GM18909 (cell line): ENCODE results near the gene ANKRD12.
"Not testable (repeated sequence)": the region's sequence is repeated elsewhere in the genome, so short reads cannot be mapped to it uniquely, and the experiment has no call there.

ENCODE experiments used
- ATAC-seq: cut with Tn5 transposase; IDR thresholded peaks from one replicate; pipeline ENCODE4 v1.9.1; 2021; ENCODE audit warnings: mild to moderate bottlenecking; ENCODE audit not compliant: unreplicated experiment, poor library complexity

Gene ANKRD12

DNA sequence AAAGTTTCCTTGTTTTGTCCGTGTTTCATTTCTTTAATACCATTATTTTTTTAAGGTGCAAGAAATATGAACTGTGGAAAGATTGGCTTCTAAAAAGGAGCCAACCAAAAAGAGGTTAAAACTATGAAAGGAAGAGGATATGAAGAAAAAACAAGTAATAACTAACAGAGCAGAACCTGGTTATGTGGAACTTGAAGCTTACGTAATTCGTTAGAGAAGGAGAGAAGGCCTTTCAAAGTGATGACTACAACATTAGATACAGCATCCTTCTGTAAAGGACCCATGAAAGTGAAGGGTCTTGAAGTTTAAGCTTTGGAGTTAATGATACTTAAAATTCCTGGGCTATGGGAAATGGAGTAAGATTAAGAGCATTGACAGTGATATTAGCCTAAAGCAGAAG, 84.5 kb downstream of the ANKRD12 start:
- ATAC-seq = no peak

DNA sequence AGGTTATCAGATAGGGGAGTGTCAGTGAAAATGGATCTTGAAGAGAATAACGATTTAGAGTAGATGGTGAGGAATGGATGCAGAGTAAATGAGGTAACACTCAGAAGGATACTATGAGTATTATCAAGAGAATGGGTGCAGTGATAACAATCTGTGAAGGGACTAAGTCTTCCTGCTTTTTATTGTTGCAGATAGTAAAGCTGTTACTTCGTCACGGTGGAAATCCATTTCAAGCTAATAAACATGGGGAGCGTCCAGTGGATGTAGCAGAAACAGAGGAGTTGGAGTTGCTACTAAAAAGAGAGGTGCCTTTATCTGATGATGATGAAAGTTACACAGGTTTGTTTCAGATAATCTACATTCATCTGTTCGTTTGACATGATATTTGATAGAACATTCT, 85.1 kb downstream of the ANKRD12 start:
- no peak for ATAC-seq

DNA sequence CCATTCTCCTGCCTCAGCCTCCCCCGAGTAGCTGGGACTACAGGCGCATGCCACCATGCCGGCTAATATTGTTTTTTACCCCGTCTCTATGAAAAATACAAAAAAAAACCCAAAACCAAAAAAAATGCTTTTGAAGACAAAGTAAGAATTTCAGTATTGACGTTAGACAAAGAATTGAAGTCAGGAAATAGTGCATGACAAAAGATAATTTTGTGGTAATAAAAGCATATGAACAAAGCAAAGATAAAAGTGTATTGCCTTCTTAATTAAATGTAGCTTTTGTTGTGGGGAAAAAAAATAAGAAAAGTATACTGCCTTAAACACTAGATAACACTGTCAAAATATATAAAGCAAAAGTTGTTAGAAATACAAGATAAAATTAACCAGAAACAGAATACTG, 86.8 kb downstream of the ANKRD12 start:
- no peak for ATAC-seq

DNA sequence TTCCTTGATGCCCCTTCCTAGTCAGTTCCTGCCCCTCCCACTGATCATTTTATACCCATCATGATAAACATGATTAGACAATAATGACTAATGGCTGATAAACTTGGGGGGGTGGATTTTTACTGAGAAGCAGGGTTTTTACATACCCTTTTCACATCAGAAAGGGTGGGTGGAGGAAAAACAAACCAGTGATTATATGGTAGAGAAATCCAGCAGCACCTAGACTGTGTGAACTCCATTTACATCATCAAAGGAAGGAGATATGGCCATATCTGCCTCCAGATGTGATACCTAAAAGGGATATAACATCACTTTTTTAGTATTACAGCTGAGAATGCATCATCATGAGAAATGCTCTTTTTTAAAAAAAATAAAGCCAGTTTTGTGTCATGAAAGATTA, 89.9 kb downstream of the ANKRD12 start:
- no peak for ATAC-seq

DNA sequence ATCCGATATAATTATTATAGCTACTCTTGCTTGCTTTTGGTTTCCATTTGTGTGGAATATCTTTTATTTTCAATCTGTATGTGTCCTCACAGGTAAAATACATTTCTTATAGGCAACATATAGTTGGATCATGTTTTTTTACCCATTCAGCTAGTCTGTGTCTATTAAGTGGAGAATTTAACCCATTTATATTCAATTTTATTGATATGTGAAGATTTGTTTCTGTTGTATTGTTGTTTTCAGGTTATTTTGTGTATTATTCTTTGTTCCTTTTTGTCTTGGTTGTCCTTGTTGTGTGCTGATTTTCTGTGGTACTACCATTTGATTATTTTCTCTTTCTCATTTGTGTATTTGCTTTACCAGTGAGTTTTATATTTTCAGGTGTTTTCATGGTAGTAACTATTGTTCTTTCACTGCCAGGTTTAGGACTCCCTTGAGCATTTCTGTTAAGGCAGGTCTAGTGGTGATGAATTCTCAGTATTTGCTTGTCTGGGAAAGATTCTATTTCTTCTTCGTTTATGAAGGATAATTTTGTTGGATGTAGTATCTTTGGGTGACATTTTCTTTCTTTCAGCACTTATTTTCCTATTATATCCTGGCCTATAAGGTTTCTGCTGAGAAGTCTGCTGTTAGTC, 95.4 kb downstream of the ANKRD12 start:
- ATAC-seq = no peak

DNA sequence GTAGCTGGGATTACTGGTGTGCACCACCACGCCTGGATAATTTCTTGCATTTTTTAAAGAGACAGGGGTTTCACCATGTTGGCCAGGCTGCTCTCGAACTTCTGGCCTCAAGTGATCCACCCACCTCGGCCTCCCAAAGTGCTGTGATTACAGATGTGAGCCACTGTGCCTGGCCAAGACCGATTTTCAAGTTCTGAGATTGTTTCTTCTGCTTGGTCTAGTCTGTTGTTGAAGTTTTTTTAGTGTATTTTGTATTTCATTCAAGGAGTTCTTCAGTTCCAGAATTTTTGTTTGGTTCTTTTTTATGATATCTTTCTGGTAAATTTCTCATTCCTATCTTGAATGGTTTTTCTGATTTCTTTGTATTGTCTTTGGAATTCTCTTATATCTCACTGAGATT, 96.4 kb downstream of the ANKRD12 start:
- no peak for ATAC-seq

DNA sequence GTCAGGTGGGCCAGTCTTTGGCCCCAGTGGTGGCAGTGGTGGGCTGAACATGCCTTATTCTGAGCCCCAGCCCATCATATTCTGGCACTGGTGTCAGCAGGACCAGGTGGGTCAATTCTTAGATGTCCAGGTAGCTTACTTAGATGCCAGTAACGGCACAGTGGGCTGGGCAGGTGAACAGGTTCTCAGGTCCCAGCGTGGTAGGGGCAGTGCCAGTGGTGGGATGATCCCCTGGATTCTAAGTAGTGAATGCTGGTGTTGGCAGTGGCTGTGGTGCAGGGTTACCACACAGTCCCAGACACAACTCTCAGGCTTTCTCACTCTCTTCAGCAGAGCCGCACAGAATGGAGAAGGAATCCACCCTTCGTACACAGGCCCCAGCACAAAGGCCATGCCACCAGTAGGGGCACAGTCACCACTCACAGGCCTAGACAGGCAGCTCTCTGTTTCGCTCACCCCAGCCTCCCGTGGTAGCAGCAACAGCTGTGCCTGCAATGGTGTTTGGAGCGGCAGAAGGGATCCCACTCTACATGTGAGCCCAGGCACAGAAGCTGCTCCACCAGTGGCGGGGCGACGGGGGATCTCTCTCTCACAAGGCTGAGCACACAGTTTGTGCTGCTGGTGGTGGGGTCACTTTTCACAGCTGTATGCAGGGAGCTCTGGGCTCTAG, 97.3 kb downstream of the ANKRD12 start:
- no peak for ATAC-seq

DNA sequence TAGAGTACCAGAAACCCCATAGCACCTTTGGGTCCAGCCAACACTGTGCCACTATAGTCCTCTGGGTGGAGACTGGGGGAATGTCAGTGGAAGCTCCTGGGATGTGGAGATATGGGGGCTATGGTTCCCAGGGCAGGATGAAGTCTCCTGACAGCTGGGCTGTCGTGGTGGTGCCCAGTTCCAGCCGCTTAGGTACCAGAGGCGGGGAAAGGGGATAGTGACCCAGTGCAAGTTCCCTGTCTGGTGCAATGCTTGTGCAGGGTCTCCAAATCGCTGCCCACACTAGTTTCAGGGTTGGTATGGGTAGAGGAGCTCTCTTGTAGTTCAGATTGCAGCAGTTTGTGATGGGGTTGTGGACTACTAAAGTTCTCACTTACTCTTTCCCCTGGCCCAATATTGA, 97.9 kb downstream of the ANKRD12 start:
- ATAC-seq = no peak

DNA sequence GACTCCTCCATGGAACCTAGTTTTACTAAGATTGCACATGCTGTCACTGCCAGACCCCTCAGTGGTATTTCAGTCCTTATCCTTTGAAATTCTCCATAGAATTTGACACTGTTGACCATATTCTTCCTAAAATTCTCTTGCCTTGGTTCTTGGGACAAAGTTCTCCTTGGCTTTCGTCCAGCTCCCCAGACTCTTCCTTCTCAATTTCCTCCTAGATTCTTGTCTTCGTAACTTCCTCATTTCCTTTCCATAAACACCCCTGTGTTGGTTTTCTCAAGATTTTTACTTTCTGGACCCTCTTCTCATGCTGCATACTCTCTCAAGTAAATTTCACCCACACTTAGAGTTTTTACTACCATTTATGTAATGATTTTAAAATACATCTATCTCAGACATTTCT, 101.4 kb downstream of the ANKRD12 start:
- no peak for ATAC-seq

DNA sequence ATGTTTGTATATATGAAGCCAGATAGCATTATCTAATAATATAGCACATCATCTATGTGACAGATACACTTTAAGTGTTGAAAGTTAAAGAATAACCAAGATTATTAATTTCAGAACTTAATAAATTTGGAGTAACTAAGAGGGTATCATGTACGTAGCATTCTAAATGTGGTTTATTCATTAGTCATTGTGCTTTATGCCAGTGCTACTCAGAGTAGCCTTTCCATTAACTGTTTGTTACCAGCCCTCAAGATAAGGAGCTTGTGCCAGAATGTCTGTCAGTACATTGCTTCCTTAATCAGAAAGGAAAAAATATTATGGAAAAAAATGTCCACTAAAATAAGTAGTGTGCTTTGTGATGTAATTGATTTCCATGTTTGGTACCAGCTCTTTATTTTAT, 103.1 kb downstream of the ANKRD12 start:
- no peak for ATAC-seq

DNA sequence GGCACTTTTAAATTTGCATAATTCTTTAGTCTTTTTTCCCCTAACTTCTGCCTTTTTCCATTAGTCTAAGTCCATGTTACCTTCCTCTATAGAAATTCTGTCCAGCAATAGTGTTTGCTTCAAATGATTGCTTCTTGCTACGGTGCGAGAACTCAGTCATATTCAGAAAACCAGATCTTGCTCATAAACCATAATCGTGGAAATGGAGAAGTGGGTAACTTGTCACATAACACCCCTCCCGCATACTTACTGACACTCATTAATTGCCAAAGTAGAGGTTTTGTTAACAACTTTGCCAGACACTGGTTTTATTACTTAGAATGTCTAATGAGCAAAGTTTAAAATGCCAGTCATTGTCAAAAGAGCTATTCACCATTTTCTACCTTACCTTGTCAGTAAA, 103.7 kb downstream of the ANKRD12 start:
- peak; percentile 56 for ATAC-seq

DNA sequence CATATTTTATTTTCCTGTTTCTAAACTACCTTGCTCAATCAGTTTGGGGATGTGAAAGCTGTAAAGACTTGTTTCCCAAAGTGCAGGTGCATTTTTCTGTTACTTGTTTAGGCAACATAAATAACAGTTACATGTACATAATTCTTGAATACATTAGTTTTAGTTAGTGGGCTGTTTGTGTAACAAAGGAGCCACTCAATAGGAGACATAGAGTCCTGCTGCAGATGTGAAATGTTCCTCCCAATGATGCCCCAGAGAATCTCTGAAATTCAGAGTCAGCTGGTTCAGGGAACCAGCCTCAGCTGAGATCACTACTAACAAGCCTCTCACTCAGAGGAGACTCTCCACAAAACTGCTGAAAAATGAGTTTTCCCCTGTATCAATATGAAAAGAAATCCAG, 106.4 kb downstream of the ANKRD12 start:
- ATAC-seq = peak; percentile 47

DNA sequence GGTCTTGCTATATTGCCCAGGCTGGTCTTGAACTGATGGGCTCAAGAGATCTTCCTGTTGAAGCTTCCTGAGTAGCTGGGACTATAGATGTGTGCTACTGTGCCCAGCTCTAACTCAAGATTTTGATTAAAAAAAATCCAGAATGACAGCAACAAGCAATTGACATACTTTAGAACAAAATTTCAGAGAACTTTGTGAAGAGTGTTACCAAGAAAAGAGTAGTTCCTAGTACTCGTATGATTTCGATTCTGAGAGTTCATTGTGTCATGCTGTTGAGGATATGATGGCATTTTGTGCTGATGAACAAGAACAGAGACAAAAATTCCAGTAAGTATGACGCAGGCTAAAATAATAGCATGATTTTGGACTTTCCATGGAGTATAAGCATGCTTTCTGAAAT, 107.8 kb downstream of the ANKRD12 start:
- no peak for ATAC-seq

DNA sequence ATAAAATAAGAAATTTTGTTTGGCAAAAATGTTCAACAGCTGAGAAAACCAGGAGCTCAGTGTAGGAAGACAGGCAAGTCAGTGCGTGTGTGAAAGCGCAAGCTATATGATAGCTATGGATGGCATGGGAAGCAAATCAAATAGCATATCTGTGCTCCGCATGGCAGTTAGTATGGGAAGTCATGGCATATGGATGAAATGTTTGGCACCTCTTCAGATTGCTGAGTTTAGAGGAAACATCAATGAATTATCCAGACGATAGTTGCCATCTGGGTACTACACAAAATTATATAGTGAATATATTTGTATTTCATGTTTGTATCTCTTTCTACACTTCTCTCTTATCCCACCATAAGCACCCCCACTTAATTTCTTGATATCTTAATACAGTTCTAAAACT, 112.1 kb downstream of the ANKRD12 start:
- ATAC-seq = no peak

DNA sequence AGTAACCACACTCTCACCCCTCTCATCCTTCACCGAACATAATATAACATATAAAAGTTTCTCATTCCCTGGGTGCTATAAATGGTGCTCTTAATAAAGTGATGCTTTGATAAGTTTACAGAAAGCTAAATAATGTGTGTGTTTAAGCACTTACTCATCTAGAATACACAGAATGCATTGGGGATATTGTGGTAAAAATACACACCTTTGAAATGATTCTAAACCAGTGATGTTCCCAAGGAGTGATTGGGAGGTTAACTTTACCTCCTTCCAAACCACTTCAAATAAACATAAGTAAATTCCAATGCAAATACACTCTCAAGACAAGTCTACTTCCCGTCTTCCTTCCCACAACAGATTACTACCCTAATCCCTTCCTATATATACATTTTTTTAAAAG, 112.7 kb downstream of the ANKRD12 start:
- no peak for ATAC-seq

DNA sequence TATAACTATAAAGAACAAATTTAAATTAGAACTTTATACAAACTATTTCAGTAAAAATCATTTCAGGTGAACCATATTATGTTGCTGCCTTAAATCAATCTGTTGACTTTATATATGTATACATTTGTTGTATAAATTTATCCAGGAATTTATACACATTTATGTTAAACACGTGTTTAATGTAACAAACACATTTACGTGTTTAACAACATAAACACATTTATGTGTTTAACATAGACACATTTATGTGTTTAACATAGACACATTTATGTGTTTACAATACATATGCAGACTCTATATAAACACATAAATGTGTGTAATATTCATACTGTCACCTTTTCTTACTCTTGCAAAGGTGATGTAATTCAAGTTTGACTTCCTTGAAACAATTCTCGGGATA, 122.6 kb downstream of the ANKRD12 start:
- no peak for ATAC-seq

DNA sequence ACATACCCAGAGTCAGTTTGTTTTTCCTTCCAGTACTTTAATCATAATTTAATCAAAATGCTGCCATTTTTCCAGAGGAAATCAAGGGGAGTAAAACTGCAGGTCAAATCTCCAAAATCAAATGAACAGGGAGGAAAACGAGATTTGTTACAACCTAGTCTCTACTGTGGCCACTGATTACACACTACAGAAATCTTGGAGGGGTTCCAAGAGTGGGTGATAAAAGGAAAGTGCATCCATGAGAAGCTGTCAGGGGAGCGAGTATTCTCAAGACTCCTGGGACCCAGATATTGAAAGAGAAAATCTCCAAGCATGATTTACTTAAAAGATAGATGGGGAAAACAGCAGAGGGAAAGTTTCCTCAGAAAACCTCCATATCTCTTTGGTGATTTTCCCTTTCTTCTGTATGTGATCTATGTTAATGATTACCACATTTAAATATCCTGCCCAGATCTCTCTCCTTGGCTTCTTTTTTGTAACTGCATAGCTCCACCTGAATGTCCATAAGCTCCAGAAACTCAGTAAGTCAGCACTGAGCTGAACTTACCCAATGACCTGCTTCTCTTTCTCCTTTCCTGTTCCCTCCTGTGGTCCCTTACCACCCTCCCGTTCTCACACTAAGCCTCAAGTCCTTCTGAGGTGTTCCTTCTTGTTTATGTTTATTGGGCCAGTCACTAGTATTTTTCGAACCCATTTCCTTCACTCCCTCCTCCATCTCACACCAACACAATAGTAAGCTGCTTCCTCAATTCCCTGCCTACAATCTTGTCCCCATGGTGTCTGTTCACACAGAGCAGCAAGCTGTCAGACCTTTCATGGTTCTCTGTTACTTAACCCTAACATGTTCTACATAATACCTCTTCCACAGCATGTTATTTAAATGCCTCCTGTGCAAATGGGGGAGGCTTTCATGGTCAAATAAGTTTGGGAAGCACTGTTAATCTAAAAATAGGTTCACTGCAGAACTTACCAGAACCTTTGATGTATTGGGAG, 124.1 kb downstream of the ANKRD12 start:
- no peak for ATAC-seq

DNA sequence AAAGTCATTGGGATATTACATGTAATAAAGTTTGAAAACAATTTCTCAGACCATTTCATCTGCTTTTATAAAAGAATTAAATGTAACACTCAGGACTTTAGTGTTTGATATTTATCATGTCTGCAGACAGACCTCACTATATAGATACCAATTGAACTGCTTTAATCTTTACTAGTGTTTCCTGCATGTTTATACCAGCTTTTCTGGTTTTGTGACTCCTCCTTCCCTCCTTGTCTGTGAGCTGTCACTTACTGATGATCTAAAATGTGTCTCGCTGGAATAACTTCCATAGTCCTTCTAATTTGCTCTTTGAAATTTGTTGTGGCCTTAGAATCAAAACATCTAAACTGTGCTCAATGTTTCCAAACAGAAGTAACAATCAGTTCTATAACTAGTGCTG, 126.7 kb downstream of the ANKRD12 start:
- no peak for ATAC-seq

DNA sequence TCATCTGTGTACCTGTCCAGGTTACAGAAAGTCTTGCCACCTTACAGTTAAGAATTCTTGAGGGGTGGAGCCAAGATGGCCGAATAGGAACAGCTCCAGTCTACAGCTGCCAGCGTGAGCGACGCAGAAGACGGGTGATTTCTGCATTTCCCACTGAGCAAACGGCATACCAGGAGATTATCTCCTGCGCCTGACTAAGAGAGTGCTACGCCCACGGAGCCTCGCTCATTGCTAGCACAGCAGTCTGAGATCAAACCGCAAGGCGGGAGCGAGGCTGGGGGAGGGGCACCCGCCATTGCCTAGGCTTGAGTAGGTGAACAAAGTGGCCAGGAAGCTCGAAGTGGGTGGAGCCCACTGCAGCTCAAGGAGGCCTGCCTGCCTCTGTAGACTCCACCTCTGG, 128.2 kb downstream of the ANKRD12 start:
- ATAC-seq = not testable (repeated sequence)

DNA sequence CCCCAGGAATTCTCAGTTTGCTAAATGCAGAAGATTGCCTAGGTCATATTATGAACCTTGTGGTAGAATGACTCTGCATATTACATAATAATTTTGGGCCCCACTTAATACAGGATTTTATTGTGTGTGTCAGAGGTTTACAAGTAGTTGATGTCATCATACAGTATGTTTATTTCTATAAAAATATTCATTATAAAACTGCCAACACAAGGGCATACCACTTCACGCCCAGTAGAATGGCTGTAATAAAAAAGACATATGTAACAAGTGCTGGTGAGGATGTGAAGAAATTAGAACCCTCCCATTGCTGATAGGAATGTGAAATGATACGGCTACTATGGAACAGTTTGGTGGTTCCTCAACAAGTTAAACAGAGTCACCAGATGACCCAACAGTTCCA, 136.6 kb downstream of the ANKRD12 start:
- no peak for ATAC-seq

DNA sequence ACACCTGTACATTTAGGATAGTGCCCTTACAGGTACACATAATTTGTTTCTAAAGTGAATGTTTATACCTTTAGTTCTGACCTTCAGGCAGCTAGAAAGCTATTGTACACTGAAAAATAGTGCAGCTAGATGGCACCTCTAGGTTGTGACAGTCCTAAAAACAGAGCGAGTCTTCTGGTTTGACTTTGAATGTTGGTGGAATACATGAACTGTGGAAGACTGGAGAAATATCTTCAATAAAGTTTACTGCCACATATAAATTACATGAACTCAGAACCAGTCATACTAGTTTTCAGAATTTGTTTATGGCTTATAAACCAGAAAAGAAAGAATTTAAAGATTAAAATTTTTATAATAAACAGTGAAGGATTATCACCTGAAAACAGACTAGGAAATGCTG, 139.3 kb downstream of the ANKRD12 start:
- no peak for ATAC-seq
